Astrocyte of the cerebellum (primary cell): Measurements from ENCODE around the gene CRISPLD2.

Experiments used
- DNase-seq: peaks from one replicate; pipeline ENCODE4 v3.0.0-alpha.2; 2011; ENCODE audit warnings: low read depth
- H3K4me3 ChIP-seq: 2 replicates; pipeline ENCODE4 v1.5.1; 2011; ENCODE audit warnings: mild to moderate bottlenecking, low read depth, low read length, moderate library complexity
- CTCF ChIP-seq: IDR thresholded peaks from 2 replicates; pipeline ENCODE4 v1.5.1; 2012; ENCODE audit warnings: low read length, low read depth, moderate library complexity, mild to moderate bottlenecking; ENCODE audit errors: missing control alignments
- in situ Hi-C: cut with HindIII; loops from 2 replicates; pipeline ENCODE4 v1.10.0; 2017; ENCODE audit warnings: low sequenced_read_pairs

The CRISPLD2 gene

GRCh38 chr16:84876873-84877606 is 57.3 kb downstream of the CRISPLD2 start:
- no peak overlapping the region for H3K4me3 ChIP-seq
- no peak for DNase-seq
- in situ Hi-C loops = loop anchor here (5.0 kb wide), 1 partner anchor 50 kb away; no protein-coding TSS in a partner anchor
- no peak for TF ChIP-seq CTCF

- H3K4me3 ChIP-seq = no peak overlapping the region
- DNase-seq = no peak
- no peak for TF ChIP-seq CTCF
- in situ Hi-C loops = loop anchor here (5.0 kb wide), 1 partner anchor 49 kb away; no protein-coding TSS in a partner anchor
These were observed 59.0 kb downstream of the CRISPLD2 start for GRCh38 chr16:84878770-84879169.

- in situ Hi-C loops = loop anchor here (5.0 kb wide), 1 partner anchor 47 kb away; no protein-coding TSS in a partner anchor
- no peak for DNase-seq
- no peak for TF ChIP-seq CTCF
- no peak overlapping the region for H3K4me3 ChIP-seq
These were observed 60.0 kb downstream of the CRISPLD2 start for GRCh38 chr16:84879569-84880487.

GRCh38 chr16:84881702-84882521 is 62.1 kb downstream of the CRISPLD2 start:
- peak; percentile 57 for DNase-seq
- in situ Hi-C loops = no loop called here

DNA sequence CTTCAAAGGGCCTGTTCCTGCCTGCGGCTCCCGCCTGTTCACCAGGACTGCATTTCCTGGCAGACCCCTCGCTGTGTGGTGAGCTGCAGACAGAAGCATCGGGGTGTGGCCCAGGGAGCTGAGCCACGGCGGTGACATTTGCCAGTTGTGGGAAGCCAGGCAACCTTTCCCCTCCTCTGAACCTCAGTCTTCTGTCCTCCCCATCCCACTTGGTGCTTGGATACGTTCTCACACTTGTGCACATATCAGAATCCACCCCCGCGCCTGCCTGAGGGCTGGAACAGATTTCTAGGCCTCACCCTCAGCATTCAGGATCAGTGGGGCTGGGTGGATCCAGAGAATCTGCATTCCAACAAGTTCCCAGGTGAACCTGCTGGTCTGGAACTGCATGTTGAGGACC is 63.5 kb downstream of the CRISPLD2 start:
- no peak for TF ChIP-seq CTCF
- no peak overlapping the region for H3K4me3 ChIP-seq
- in situ Hi-C loops = no loop called here
- no peak for DNase-seq

More at GRCh38 chr16:84881702-84882521, 62.1 kb downstream of the CRISPLD2 start:
- TF ChIP-seq CTCF = no peak
- H3K4me3 ChIP-seq = no peak overlapping the region

GRCh38 chr16:84884246-84884595 is 64.4 kb downstream of the CRISPLD2 start:
- DNase-seq = no peak
- no peak overlapping the region for H3K4me3 ChIP-seq
- no peak for TF ChIP-seq CTCF
- in situ Hi-C loops = no loop called here
